ENCODE results near the gene HLA-A. TPM values are rescaled to one million over a fixed set of nuclear protein-coding genes. Genes with fewer than 3 reads are reported as not detected.

The HLA-A gene
- total RNA-seq, 1 experiment from 2014 or later = 251 TPM

DNA sequence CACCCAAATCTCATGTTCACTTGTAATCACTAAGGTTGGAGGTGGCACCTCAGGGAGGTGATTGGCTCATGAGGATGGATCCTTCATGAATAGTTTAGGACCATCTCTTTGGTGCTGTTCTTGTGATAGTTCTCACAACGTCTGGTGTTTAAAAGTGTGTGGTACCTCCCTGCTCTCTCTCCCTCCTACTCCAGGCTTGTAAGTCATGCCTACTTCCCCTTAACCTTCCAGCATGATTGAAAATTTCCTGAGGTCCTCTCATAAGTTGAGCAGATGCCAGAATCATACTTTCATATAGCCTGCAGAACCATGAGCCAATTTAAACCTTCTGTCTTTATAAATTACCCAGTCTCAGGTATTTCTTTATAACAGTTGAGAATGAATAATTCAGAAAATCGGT lies 16.6 kb downstream of the HLA-A start (continued):
- TF ChIP-seq, protein P1, sequence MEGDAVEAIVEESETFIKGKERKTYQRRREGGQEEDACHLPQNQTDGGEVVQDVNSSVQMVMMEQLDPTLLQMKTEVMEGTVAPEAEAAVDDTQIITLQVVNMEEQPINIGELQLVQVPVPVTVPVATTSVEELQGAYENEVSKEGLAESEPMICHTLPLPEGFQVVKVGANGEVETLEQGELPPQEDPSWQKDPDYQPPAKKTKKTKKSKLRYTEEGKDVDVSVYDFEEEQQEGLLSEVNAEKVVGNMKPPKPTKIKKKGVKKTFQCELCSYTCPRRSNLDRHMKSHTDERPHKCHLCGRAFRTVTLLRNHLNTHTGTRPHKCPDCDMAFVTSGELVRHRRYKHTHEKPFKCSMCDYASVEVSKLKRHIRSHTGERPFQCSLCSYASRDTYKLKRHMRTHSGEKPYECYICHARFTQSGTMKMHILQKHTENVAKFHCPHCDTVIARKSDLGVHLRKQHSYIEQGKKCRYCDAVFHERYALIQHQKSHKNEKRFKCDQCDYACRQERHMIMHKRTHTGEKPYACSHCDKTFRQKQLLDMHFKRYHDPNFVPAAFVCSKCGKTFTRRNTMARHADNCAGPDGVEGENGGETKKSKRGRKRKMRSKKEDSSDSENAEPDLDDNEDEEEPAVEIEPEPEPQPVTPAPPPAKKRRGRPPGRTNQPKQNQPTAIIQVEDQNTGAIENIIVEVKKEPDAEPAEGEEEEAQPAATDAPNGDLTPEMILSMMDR (IDR thresholded peaks at IDR 0.05 in 2 of 3, conservative IDR thresholded peaks at IDR 0.05 in 1 of 3; ENCODE audit: borderline replicate concordance in 1 of 3, insufficient read depth in 1 of 3, low read depth in 2 of 3, low read length in 2 of 3) = no peak

DNA sequence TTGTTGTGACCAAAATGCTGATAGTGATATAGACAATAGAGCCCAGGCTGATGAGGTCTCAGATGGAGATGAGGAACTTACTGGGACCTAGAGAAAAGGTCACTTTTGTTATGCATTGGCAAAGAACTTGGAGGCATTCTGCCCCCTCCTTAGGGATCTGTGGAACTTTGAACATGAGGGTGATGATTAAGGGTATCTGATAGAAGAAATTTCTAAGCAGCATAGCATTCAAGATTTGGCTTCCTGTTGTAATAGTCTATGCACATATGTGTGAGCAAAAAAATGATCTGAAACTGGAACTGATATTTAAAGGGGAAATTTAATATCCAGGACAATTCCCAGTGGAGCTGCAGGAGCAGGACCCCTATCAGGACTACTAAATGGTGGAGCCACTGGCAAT lies 17.1 kb downstream of the HLA-A start:
- intact Hi-C loops (cut with micrococcal nuclease) = no loop called here
- TF ChIP-seq EZH2 (IDR thresholded peaks at IDR 0.05) (no peak), JUND (IDR thresholded peaks at IDR 0.05) (no peak), SP1 (IDR thresholded peaks at IDR 0.05; ENCODE audit: low read depth) (no peak)
- TF ChIP-seq, protein P1 (IDR thresholded peaks at IDR 0.05 in 2 of 3, conservative IDR thresholded peaks at IDR 0.05 in 1 of 3; ENCODE audit: borderline replicate concordance in 1 of 3, insufficient read depth in 1 of 3, low read depth in 2 of 3, low read length in 2 of 3) = no peak
- TF ChIP-seq, protein P2, sequence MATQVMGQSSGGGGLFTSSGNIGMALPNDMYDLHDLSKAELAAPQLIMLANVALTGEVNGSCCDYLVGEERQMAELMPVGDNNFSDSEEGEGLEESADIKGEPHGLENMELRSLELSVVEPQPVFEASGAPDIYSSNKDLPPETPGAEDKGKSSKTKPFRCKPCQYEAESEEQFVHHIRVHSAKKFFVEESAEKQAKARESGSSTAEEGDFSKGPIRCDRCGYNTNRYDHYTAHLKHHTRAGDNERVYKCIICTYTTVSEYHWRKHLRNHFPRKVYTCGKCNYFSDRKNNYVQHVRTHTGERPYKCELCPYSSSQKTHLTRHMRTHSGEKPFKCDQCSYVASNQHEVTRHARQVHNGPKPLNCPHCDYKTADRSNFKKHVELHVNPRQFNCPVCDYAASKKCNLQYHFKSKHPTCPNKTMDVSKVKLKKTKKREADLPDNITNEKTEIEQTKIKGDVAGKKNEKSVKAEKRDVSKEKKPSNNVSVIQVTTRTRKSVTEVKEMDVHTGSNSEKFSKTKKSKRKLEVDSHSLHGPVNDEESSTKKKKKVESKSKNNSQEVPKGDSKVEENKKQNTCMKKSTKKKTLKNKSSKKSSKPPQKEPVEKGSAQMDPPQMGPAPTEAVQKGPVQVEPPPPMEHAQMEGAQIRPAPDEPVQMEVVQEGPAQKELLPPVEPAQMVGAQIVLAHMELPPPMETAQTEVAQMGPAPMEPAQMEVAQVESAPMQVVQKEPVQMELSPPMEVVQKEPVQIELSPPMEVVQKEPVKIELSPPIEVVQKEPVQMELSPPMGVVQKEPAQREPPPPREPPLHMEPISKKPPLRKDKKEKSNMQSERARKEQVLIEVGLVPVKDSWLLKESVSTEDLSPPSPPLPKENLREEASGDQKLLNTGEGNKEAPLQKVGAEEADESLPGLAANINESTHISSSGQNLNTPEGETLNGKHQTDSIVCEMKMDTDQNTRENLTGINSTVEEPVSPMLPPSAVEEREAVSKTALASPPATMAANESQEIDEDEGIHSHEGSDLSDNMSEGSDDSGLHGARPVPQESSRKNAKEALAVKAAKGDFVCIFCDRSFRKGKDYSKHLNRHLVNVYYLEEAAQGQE (IDR thresholded peaks at IDR 0.05; ENCODE audit: low read depth) = no peak
- ChIA-PET POLR2A (no interaction called here), RAD21 (ENCODE audit: low non-redundant PET in 1 of 2, low total read pairs in 2 of 2, uncharacterized antibody in 2 of 2, unreplicated experiment in 2 of 2) (interaction anchor here in 1 of 2 experiments (0.7 kb wide), 1 partner anchor 542 kb away, joined by 3 read pairs; no protein-coding TSS in a partner anchor), CTCF (no interaction called here)
- H4K20me1 ChIP-seq (ENCODE audit: insufficient read depth) = no peaks in the 10 kb centered on the region
- no peak overlapping the region for H3K4me3 ChIP-seq (replicated peaks in 1 of 2; ENCODE audit: low read depth in 1 of 2, low read length in 2 of 2)
- H2AFZ ChIP-seq (ENCODE audit: low read depth, low read length, poor library complexity, severe bottlenecking) = no peak overlapping the region
- no peaks in the 10 kb centered on the region for H3K27me3 ChIP-seq (ENCODE audit: insufficient read depth, low read length)
- no peak overlapping the region for H3K9ac ChIP-seq (ENCODE audit: low read length)
- no peaks in the 10 kb centered on the region for H3K79me2 ChIP-seq (ENCODE audit: insufficient read depth, low read length)
- no peaks in the 10 kb centered on the region for H3K9me3 ChIP-seq (ENCODE audit: control insufficient read depth in 1 of 2, insufficient read depth in 1 of 2, low read depth in 1 of 2, low read length in 2 of 2)
- H3K4me2 ChIP-seq (ENCODE audit: low read length) = no peak overlapping the region
- ATAC-seq (no peak), DNase-seq (ENCODE audit: low read depth, low spot score) (no peak)
- H3K9me2 ChIP-seq (ENCODE audit: insufficient read depth) = no peaks in the 10 kb centered on the region
- H3K27ac ChIP-seq (ENCODE audit: low read depth, low read length) = no peak overlapping the region
- no peaks in the 10 kb centered on the region for H3K36me3 ChIP-seq (ENCODE audit: control insufficient read depth in 1 of 2, insufficient read depth in 2 of 2, low read length in 2 of 2)
- BruUV-seq (replicated peaks) = no TSS peak
- peaks cover 25 to 40% of the 10 kb centered on the region in 2 experiments for H3K4me1 ChIP-seq (ENCODE audit: control insufficient read depth in 1 of 2, insufficient read depth in 2 of 2, low read length in 2 of 2)

Measured in HCT116 (cell line).